ENCODE measurements around the gene CBLN4. TPM values are rescaled to one million over a fixed set of nuclear protein-coding genes. Genes with fewer than 3 reads are reported as not detected.

Gene CBLN4
- 1 to 10 TPM in 3 of 10 donors, under 1 TPM in 6, not detected in 1; 0.04 to 1.9 (median 0.22) TPM for polyA plus RNA-seq (ENCODE audit: insufficient read length in 10 of 10)
- long read RNA-seq, donor 1: 0 reads
- long read RNA-seq, donor 2: 0 reads
- long read RNA-seq, donor 3: 0 reads
- long read RNA-seq, donor 4: 0 reads
- long read RNA-seq, donor 5: 0 reads
- long read RNA-seq, donor 6, partial matches to known transcripts: 0 of 2 reads
- long read RNA-seq, donor 6, other reads (novel, unspliced or antisense): 0 of 2 reads
- long read RNA-seq, donor 7: 0 reads
- long read RNA-seq, donor 8: 0 reads
- long read RNA-seq, donor 9: 0 reads

DNA sequence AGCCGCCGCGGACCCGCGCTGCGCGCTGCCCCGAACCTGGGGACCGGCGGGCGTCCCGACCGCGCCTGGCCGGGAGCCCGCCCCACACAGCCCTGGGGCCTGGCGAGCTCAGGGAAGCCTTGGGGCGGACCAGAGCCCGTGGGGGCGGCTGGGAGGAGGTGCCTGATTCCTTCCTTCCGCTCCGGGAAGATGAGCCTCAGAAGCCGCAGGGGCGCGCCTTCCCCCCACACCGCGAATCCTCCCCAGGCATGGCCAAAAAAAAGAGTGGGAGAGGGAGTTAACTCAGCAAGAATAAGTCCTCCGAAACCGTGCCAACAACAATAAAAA, at the start of gene CBLN4:
CBLN4 (minus strand) TSS at position 131 of the 327 bp plus-strand sequence. CDS start 1,348 bp downstream, outside the sequence.
- peak in 1 of 3 donors; percentile 25 for DNase-seq

DNA sequence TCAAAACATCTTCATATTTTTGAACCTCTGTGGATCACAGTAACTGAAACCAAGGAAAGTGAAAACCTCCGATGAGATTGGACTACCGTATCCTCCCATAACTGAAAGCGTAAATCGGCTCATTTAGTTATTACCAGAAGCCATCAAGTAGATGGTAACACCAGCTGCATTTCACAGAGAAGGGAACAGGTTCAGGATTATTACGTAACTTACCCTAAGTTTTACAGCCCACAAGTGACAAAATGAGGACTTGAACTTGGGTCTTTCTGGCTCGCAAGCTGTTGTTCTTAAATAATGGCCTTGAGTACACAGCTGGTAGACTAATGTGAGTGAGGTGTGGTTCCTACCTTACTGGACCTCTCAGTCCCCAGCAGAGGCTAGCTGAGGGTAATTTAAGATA, 37.9 kb upstream of the CBLN4 start:
- no peak for DNase-seq

DNA sequence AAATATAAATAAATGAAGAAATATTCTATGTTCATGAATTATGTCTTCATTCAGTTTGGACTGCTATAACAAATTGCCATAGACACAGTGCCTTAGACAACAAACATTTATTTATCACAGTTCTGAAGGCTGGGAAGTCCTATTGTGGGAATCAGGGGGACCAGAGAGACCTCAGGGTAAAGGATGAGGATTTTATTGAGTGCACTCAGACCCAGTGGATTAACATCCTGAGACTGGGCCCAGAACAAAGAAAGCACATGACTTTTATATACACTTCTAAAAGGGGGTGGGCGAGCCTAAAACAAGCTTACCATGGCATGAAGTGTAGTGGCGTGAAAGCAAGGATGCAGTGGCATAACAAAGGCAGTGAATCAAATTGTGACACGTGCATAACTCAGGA, 26.9 kb upstream of the CBLN4 start:
- DNase-seq: no peak

DNA sequence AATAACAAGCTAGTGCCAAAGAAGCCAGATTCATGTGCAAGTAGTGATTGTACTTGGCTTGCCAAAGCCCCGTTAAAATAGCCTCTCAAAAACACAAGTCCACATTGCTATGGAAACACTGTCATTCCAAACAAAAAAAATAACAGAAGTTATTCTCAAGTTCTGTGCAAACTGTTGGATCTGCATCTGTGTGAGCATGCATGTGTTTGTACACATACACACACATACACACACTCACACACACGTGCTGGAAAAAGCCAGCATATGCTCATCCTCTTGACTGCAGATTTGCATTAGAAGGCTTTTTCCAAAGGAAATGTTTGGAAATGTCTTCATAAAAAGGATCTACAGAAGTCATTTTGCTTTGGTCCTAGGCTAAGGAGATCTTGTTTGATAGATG, 13.4 kb upstream of the CBLN4 start:
- DNase-seq: no peak

DNA sequence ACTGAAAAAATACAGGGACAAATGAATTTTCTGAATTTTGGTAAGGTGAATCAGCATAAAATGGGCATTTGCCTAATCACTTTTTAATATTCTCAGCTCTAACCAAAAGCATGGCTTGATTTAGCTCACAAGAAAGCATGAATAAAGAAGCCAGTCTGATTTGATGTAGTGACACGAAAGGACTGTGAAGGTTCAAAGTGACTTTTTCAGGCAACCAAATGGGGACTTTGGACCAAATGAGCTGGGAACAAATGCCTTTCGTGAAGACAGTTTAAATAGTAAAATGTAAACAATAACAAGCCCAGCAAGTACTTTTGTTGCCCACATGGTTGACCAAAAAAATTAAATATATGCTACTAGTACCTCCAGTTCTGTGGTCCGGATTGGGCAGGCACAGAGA, 12.9 kb upstream of the CBLN4 start:
- no peak for DNase-seq

DNA sequence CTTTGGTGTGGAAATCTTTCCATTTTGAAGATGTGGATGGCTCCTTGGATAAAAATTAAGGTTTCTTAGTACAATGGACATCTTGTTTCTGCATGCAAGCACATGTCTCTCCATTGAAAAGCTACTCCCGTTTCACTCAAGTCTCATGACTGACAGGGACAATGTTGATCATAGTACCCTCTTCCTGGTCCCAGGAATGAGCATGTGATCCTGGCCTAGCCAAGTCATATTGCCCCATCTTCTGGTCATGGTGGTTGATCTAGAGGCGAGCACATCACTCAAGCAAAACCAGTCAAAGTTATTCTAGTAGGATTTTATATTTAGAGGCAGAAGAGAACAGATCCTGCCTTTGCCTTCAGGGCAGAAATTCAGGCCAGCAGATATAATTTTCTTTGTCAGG, 12.2 kb upstream of the CBLN4 start:
- DNase-seq: no peak

DNA sequence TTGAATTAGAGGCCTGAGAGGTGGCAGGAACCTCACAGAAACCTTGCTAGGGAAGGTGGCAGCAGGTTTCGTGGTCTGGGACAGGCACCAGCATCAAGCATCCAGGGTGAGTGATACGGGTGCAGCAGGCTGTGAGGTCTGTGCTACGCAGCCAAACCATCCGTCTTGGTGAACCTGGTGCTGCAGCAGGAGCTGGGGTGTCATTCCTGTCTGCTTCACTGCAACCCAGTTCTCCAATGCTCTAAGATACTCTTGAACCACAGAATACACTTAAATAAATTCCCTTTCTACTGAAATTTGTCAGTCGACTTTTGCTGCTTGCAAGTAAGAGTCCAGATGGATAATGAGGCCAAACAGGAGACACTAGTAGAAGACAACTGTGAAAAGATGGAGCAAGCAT, 9.7 kb upstream of the CBLN4 start:
- no peak for DNase-seq

DNA sequence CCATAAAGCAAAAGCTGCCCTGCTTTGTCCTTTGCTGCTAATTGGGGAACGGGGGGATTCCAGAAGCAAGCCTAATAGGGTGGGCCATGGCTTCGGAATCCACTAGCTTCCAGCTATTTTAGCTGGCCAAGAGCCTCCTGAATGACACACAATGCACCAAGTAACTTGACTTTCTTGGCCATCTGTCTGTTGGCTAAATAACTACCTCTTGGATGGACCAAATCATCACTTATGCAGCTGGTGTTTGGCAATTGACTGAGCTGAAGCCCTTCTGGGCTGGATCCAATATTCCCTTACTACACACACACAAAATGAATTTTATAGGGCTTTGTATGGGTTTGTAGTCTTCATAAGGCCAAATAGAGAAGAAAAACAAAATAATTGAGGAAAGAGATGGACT, 8.8 kb upstream of the CBLN4 start:
- DNase-seq: peak in 1 of 3 donors; percentile 6

DNA sequence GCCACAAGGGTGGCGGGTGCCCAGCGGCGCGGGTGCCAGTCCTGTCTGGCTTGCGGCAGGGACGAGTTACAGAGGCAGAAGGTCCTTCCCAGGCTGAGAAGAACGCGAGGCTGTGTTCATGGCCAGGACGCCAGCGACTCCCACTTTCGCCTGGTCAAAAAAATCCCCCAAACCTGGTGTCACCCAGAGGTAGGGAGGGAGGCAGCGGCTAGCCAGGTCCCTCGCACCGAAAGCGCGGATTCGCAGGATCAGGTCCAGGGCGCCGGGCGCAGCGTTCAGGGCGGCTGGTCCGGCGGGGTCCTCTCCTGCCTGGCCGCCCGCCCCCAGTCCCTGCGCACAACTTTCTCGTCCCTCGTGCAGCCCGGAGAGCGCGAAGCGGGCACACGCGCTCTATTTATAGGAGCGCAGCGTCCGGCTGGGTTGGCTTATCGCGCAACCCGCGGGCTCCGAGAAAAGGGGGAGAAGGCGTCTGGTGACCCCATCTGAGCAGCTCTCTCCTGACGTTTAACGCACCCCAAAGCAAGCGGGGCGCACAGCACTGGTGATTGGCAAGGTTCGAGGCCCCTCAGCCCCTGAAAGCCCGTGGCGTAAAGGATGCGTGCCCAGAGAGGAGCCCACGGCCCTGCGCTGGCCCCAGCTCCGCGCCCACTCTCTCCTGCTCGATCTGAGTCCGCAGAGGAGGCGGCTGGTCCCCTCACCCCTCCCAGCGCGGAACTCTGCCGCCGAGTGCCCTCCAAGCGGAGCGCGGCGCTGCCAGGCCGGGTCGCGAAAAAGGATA, 519 bp downstream of the CBLN4 start:
- DNase-seq: peak in 1 of 3 donors; percentile 32

DNA sequence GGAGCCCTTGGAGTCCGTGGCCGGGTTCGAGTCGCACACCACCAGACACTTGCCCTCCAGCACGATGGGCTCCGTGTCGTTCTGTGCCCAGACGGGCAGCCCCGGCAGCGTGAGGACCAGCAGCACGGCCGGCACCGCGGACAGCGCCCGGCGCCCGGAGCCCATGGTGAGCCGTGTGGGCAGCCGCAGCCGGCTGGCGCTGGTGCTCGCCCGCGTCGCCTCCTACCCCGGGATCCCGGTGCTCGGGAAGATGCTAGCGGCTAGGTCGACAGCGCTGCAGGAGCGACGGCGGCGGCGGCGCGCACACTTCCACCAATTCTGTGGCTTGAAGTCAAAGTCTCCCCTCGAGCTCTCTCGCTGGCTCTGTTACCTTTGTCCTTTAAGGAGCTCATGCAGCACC, 1.3 kb downstream of the CBLN4 start:
- peak in 1 of 3 donors; percentile 31 for DNase-seq

DNA sequence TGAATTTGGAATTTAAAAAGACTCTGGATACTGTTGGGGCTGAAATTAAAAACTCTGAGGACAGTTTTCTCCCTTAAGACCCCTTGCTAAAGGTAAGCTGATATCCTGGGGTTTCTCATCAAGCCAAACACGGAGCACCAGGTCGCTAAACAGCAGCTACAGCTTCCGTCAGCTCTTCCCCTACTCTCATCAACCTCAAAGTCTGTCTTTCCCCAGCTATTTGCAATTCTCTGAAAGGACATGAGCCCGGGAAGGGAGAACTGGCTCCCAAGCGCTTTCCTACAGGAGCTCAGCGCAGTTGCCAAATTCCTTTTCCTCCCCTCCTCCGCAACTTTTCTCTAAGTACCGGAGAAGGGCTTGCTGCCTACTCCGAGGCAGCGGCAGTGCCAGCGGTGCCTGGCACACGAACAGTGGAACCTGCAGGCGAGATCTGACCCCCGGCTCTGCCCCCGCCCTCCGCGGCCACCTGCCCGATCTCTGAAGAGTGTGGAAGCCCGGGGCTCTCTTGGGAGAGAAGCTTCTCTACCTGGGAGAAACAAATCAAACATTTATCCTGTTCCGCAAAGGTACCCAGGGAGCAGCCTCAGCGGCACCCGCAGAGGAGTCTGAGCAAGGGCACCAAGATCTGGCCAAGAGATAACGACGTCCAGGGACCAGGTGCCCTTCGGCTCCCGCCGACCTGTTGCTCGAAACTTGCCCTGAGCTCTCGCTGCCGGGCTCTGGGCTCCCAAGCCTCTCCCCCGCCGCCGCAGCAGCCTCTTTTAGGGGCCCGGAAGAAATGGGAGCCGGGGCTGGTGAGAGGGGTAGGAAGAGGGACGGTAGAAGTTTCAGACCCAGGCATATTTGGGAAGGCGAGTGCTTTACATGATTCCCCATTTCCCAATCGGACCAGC, 2.2 kb downstream of the CBLN4 start:
- no peak for DNase-seq

DNA sequence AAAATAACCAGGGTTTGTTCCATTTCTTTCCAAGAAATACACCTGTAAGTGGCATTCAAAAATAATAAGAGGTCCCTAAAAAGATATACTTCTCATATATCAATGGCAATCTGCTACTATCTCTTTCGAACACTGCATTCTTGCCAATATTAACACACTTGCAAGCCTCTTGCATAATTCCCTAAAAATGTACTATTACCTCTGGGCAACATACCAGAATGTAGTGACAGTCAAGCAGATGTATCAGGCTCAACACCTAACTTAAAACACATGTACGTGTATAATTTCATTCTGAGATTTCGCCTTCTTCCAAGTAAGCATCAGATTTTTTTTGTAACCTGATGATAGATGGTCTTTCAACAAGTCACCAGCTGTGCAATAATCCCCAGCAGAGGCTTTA, 3.4 kb downstream of the CBLN4 start:
- no peak for DNase-seq

DNA sequence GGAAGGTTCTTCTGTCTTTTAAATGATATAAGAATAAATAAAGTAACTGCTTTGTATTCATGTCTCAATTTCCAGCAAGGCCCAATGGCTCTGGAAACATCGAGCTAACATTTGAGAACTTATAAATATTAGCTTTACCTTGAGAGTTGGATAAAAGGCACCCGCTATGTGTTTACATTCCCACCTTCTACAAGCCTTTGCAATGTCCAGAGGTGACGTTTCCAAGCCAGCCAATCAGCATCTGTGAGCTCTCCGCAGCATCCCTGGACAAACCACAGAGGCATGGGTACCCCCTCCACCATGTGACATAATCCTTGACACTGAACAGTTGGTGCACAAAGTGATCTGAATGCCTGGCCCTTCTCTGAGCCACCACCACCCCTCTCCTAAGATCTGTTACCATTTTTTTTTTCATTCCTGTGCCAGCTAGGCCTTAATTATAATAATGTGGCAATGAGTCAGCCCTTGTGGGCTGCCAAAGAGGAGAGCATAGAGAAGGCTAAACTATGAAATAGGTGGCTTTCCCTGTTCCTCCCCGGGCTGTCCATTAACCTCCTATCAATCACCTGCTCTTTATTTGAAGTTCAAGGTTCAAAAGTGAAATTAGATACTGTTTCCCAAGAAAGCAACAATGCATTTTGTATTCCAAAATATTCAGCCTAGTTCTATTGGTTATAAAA, 4.1 kb downstream of the CBLN4 start:
- no peak for DNase-seq

DNA sequence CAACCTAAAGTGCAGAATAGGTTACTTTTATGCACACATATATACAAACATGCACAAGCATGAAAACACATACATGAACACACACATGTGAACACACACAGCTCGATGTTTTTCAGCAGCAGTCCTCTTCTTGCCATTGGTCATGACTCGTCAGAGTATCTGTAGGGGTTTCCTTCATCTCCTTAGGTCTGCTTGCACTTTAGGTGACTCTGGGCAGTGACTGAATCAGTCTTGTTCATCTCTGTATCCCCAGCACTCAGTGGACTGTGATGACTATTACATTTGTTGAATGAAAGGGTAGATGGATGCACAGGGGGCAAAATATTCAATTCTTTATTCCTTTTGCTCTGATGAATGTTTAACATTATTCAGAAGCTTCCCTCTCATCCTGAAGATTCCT, 26.8 kb downstream of the CBLN4 start:
- no peak for DNase-seq

DNA sequence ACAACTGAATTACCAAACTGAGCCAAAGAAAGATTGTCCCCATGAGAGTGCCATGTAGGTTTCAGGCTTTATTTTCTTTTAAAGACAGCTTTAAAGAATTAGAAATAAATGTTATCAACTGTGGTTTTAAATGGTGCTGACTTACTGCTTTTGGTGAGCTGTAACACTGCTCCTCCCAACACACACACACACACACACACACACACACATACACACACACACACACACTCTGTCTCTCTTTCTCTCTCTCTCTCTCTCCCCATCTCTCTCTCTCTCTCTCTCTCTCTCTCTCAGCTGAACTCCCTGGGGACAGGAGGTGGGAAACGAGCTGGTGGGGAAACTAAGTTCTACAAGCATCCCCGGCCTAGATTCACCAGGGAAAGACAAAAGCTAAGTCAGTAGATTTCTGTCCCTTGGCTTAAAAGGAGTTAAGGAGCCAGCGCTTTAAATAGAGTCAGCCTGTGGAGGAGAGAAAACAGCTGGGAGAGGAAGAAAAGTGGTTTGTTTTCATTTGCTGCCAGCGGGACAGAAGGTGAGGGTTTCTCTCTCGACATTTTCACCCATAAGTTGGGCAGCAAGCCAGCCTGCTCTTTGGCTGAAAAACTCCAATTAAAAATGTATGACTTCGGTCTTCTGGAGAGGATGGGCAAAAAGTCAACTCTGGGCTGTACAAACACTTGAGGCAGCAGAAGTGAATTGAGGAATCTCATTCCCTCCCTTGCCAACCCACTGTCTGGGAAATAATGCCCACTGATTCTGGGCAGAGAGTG, 27.4 kb downstream of the CBLN4 start:
- DNase-seq: peak in 2 of 3 donors; percentile 22 to 51

DNA sequence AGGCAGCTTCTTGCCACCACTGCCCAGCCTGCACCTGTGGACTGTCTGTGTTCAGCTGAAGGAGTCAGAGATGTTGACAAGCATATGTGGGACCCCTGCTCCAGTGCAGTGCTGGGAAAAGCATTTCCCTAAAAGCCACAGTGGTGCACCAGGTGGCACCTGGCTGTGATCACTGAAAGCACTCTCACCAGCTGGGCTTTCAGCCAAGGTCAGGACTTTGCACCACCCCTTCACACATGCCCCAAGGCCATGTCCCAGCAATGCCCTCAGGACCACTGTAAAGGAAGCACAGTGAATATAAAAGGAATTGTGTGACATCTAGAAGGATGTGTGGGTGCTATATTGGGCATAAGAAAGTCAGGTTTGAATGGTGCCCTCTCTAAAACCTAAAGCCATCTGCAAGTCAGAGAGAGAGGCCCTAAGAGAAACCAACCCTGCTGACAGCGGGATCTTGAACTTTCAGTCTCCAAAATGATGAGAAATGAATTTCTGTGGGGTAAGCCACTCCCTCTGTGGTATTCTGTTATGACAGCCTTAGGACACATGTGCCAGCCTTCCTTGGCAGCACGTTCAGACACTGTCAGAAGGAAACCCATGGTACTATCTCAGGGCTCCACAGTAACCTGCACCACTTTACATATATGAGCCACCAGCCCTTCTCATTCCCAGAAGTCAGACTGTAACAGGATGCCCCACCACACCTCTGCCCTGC, 30.7 kb downstream of the CBLN4 start:
- DNase-seq: no peak

DNA sequence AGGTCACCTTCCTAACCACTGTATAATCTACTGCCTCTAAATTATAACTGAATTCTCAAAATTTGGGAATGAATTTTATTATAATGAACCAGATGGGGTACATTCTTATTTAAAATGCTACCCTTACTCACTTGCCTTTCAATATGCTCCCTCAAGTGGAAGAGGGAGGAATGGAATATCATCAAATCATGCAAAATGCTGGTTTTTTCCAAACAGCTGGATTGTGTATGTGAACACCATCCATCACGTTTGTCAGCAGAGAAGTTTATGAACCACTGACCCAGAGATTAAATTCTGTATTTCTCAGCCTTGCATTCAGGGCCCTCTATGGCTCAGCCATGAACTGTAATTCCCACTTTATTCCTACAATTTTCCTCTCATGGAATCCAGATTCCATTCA, 40.5 kb downstream of the CBLN4 start:
- peak; percentile 3 to 16 (median 13) for DNase-seq

DNA sequence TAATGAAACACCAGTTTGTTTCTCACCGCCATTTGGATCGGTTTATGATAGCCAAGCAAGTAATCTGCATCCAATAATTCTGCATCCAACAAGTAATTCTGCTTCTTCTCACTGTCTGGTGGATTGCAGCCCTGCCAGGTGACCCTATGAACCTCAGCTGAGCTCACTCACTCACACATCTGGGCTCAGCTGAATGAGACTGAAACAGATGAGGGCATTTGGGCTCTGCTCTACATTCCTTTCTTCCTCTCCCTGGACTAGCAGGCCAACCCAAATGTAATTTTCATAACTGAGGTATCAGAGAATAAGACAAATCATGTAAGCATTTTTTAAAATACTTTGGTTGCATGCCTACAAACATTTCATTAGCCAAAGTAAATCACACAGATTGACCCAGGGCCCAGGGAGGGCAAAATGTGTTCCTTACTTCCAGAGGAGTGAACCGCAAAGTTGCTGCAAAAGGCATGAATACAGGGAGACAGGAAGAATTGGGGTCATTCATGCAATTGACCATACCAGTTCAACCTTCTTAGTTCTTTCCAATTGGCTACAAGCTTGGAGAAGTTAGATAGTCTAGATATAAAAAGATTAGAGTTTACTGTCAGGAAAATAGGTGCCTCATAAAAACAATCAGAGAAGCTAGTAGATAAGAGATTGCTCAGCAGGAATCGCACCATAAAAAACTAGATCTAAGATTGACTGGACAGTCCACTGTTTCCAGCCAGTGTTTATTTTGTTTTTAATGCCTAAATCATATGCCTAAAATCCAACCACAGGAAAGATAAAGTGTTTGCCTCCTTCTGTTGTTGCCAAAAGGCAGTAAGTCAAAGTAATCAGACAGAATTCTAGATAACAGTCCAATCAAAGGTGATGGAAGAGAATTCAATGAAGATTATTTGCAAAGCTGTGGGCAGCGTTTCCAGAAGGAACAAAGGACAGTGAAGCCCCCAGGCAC, 43.7 kb downstream of the CBLN4 start:
- peak; percentile 21 to 66 (median 51) for DNase-seq

DNA sequence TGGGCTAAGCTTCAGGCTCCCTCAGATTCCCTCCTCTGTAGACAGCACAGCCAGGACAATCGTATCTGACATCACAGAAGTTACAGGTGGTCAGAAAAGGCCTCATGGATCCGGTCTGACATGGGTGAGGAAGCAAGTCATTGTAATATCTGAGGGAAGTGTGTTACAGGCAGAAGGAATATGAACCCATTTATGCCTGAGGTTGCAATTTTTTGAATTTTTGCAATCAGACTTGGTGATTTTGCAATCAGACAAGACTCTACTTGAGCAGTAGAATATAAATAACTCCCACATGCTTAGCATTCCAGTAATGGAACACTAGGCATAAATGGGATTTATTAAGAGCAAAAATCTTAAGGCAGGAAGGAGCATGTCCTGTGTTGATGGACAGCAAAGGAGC, 52.1 kb downstream of the CBLN4 start:
- no peak for DNase-seq
